Erythroblast (primary cell): Measurements from ENCODE around the gene VPS37D.

Source experiments
- GATA1 ChIP-seq: IDR thresholded peaks from 2 replicates; pipeline ENCODE4 v1.6.1; 2011; ENCODE audit warnings: low read depth, mild to moderate bottlenecking, control low read depth, low read length, moderate library complexity
- POLR2A ChIP-seq: IDR thresholded peaks from 2 replicates; pipeline ENCODE4 v1.6.1; 2011; ENCODE audit warnings: mild to moderate bottlenecking, low read length

GRCh38 chr7:73703757-73704639 is 36.4 kb downstream of the VPS37D start:
- TF ChIP-seq POLR2A, result no peak
- no peak for TF ChIP-seq GATA1
